ENCODE results near the gene PPP1R13L.

DNA sequence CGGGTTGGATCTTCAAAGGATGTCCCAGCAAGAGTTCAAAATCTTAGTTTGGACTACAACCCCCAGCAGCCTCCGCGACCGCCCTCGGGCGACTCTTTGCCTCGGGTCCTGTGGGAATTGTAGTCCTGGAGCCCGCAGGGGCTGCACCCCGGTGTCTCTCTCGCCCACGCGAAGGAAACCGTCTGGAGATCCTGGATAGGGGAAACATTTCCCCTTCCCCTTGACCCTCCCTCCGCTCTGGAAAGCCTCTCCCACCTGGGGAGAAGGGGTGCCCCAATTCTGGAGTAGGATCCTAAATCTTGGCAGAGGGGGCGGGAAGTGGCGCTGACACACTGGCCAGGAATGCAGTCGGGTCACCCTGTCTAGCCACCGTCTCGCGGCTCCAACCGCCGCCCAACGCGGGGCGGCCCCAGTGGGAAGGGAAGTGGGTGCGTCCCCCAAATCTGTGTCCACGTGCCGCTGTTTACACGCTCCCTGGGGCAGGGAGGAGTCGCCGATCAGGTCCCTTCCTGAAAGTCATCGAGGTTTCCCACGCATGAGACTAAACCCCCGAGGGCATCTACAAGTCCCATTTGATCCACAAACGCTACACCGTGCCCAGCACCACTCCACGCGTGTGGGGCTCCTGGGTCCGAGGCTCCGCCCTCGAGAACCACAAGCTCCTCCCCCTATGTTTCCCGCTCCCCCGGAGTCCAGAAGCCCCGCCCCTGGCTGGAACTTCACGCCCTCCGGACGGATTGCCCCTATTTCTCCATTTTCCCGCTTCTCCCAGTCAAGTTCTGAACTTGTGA, 761 bp upstream of the PPP1R13L start:
- TF ChIP-seq ISL1 (CRISPR knock-in tag; IDR thresholded peaks at IDR 0.05) = no peak
- TF ChIP-seq RARB (CRISPR knock-in tag; IDR thresholded peaks at IDR 0.05) = no peak
- TF ChIP-seq BACH2 (CRISPR knock-in tag; IDR thresholded peaks at IDR 0.05; ENCODE audit: borderline replicate concordance) = no peak
- TF ChIP-seq GLIS3 (CRISPR knock-in tag; IDR thresholded peaks at IDR 0.05) = no peak
- TF ChIP-seq, protein P1, sequence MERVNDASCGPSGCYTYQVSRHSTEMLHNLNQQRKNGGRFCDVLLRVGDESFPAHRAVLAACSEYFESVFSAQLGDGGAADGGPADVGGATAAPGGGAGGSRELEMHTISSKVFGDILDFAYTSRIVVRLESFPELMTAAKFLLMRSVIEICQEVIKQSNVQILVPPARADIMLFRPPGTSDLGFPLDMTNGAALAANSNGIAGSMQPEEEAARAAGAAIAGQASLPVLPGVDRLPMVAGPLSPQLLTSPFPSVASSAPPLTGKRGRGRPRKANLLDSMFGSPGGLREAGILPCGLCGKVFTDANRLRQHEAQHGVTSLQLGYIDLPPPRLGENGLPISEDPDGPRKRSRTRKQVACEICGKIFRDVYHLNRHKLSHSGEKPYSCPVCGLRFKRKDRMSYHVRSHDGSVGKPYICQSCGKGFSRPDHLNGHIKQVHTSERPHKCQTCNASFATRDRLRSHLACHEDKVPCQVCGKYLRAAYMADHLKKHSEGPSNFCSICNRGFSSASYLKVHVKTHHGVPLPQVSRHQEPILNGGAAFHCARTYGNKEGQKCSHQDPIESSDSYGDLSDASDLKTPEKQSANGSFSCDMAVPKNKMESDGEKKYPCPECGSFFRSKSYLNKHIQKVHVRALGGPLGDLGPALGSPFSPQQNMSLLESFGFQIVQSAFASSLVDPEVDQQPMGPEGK (CRISPR knock-in tag; IDR thresholded peaks at IDR 0.05; ENCODE audit: borderline replicate concordance) = no peak
- TF ChIP-seq OSR1 (CRISPR knock-in tag; IDR thresholded peaks at IDR 0.05) = no peak
- TF ChIP-seq, protein P2, sequence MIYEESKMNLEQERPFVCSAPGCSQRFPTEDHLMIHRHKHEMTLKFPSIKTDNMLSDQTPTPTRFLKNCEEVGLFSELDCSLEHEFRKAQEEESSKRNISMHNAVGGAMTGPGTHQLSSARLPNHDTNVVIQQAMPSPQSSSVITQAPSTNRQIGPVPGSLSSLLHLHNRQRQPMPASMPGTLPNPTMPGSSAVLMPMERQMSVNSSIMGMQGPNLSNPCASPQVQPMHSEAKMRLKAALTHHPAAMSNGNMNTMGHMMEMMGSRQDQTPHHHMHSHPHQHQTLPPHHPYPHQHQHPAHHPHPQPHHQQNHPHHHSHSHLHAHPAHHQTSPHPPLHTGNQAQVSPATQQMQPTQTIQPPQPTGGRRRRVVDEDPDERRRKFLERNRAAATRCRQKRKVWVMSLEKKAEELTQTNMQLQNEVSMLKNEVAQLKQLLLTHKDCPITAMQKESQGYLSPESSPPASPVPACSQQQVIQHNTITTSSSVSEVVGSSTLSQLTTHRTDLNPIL (CRISPR knock-in tag; IDR thresholded peaks at IDR 0.05; ENCODE audit: low read depth) = no peak
